Mucosa of stomach (tissue), 1 donor: Measurements from ENCODE around the gene FAM168A.
A peak's percentile ranks its signal among the peaks of the same experiment; 100 is the strongest.

Experiments used
- H3K27me3 ChIP-seq: one replicate; pipeline ENCODE4 v1.7.0; 2013; ENCODE audit warnings: mild to moderate bottlenecking, low read length; ENCODE audit not compliant: control insufficient read depth, insufficient read depth
- H3K36me3 ChIP-seq: one replicate; pipeline ENCODE4 v1.7.0; 2013; ENCODE audit warnings: low read length; ENCODE audit not compliant: control insufficient read depth, insufficient read depth
- H3K4me1 ChIP-seq: one replicate; pipeline ENCODE4 v1.7.0; 2013; ENCODE audit warnings: mild to moderate bottlenecking, low read length; ENCODE audit not compliant: control insufficient read depth, insufficient read depth
- H3K4me3 ChIP-seq: one replicate; pipeline ENCODE4 v1.7.0; 2013; ENCODE audit warnings: low read length
- H3K9ac ChIP-seq: one replicate; pipeline ENCODE4 v1.7.0; 2013; ENCODE audit warnings: mild to moderate bottlenecking, low read length, moderate library complexity
- H3K9me3 ChIP-seq: one replicate; pipeline ENCODE4 v1.7.0; 2013; ENCODE audit warnings: mild to moderate bottlenecking, low read length, moderate library complexity; ENCODE audit not compliant: control insufficient read depth
- donor health status: Pancreatic carcinoma.

Gene FAM168A

GRCh38 chr11:73375830-73376159 lies 222.1 kb downstream of the FAM168A start:
- Histone ChIP-seq H3K27me3 (no peaks in the 10 kb centered on the region), H3K4me3 (no peak overlapping the region), H3K36me3 (no peaks in the 10 kb centered on the region), H3K4me1 (peaks cover 26% of the 10 kb centered on the region), H3K9me3 (no peaks in the 10 kb centered on the region), H3K9ac (peak overlapping the region; percentile 40)

GRCh38 chr11:73374151-73374550 lies 223.8 kb downstream of the FAM168A start:
- Histone ChIP-seq H3K4me3 (no peak overlapping the region), H3K27me3 (no peaks in the 10 kb centered on the region), H3K36me3 (no peaks in the 10 kb centered on the region), H3K9me3 (no peaks in the 10 kb centered on the region), H3K4me1 (peaks cover 16% of the 10 kb centered on the region), H3K9ac (no peak overlapping the region)

- no peaks in the 10 kb centered on the region for H3K9me3 ChIP-seq
- no peak overlapping the region for H3K9ac ChIP-seq
- peaks cover 14% of the 10 kb centered on the region for H3K4me1 ChIP-seq
- no peaks in the 10 kb centered on the region for H3K36me3 ChIP-seq
- H3K4me3 ChIP-seq = no peak overlapping the region
- H3K27me3 ChIP-seq = no peaks in the 10 kb centered on the region
Observed at GRCh38 chr11:73372375-73372993, 225.4 kb downstream of the FAM168A start.

GRCh38 chr11:73367482-73368024 lies 230.4 kb downstream of the FAM168A start:
- no peaks in the 10 kb centered on the region for H3K4me1 ChIP-seq
- no peaks in the 10 kb centered on the region for H3K27me3 ChIP-seq
- H3K4me3 ChIP-seq = no peak overlapping the region
- H3K9ac ChIP-seq = no peak overlapping the region
- no peaks in the 10 kb centered on the region for H3K9me3 ChIP-seq
- no peaks in the 10 kb centered on the region for H3K36me3 ChIP-seq

- Histone ChIP-seq H3K9ac (no peak overlapping the region), H3K9me3 (no peaks in the 10 kb centered on the region), H3K36me3 (no peaks in the 10 kb centered on the region), H3K4me3 (no peak overlapping the region), H3K4me1 (no peaks in the 10 kb centered on the region), H3K27me3 (no peaks in the 10 kb centered on the region)
Observed at GRCh38 chr11:73366953-73367352, 231.0 kb downstream of the FAM168A start.

- Histone ChIP-seq H3K4me1 (no peaks in the 10 kb centered on the region), H3K4me3 (no peak overlapping the region), H3K9me3 (no peaks in the 10 kb centered on the region), H3K9ac (no peak overlapping the region), H3K36me3 (no peaks in the 10 kb centered on the region), H3K27me3 (no peaks in the 10 kb centered on the region)
Observed at GRCh38 chr11:73366265-73366610, 231.7 kb downstream of the FAM168A start.

GRCh38 chr11:73365352-73366264 lies 232.3 kb downstream of the FAM168A start:
- Histone ChIP-seq H3K9ac (no peak overlapping the region), H3K36me3 (no peaks in the 10 kb centered on the region), H3K4me1 (no peaks in the 10 kb centered on the region), H3K27me3 (no peaks in the 10 kb centered on the region), H3K4me3 (no peak overlapping the region), H3K9me3 (no peaks in the 10 kb centered on the region)

GRCh38 chr11:73363147-73363546 lies 234.8 kb downstream of the FAM168A start:
- H3K9ac ChIP-seq = no peak overlapping the region
- H3K4me3 ChIP-seq = no peak overlapping the region
- H3K36me3 ChIP-seq = no peaks in the 10 kb centered on the region
- no peaks in the 10 kb centered on the region for H3K9me3 ChIP-seq
- no peaks in the 10 kb centered on the region for H3K27me3 ChIP-seq
- no peaks in the 10 kb centered on the region for H3K4me1 ChIP-seq

GRCh38 chr11:73361953-73362776 lies 235.7 kb downstream of the FAM168A start:
- no peak overlapping the region for H3K4me3 ChIP-seq
- H3K27me3 ChIP-seq = no peaks in the 10 kb centered on the region
- no peaks in the 10 kb centered on the region for H3K9me3 ChIP-seq
- no peak overlapping the region for H3K9ac ChIP-seq
- no peaks in the 10 kb centered on the region for H3K36me3 ChIP-seq
- no peaks in the 10 kb centered on the region for H3K4me1 ChIP-seq

- H3K4me3 ChIP-seq = no peak overlapping the region
- no peaks in the 10 kb centered on the region for H3K36me3 ChIP-seq
- no peak overlapping the region for H3K9ac ChIP-seq
- no peaks in the 10 kb centered on the region for H3K27me3 ChIP-seq
- H3K4me1 ChIP-seq = no peaks in the 10 kb centered on the region
- H3K9me3 ChIP-seq = no peaks in the 10 kb centered on the region
Observed at GRCh38 chr11:73360743-73361369, 237.1 kb downstream of the FAM168A start.

GRCh38 chr11:73359930-73360742 lies 237.8 kb downstream of the FAM168A start:
- H3K36me3 ChIP-seq = no peaks in the 10 kb centered on the region

More at GRCh38 chr11:73359930-73360742, 237.8 kb downstream of the FAM168A start:
- H3K4me1 ChIP-seq = no peaks in the 10 kb centered on the region
- no peak overlapping the region for H3K9ac ChIP-seq
- H3K27me3 ChIP-seq = no peaks in the 10 kb centered on the region
- H3K4me3 ChIP-seq = no peak overlapping the region
- no peaks in the 10 kb centered on the region for H3K9me3 ChIP-seq
